SK-N-SH (cell line): Measurements from ENCODE around the gene XPOT. TPM values are rescaled to one million over a fixed set of nuclear protein-coding genes. Genes with fewer than 3 reads are reported as not detected.

Experiments
- CTCF ChIA-PET: fragments of 300-600, 350-600 bp; formaldehyde crosslinking; extraction: SDS; loops from one replicate; lab custom pipeline; 2021; lab: Yijun Ruan, JAX
- POLR2A ChIA-PET: fragments of 350-600 bp; sonication (Branson Sonifier 250); formaldehyde crosslinking; extraction: SDS; loops from one replicate; lab custom pipeline; 2020; ENCODE audit warnings: antibody characterized with exemption, inconsistent platforms; lab: Yijun Ruan, JAX
- DNase-seq: peaks from one replicate; pipeline ENCODE4 v3.0.0; 2012
- H2AFZ ChIP-seq: fragments of 200-600 bp; sonication (generic); 2 replicates; pipeline ENCODE4 v1.8.1; 2016; ENCODE audit warnings: antibody characterized with exemption, mild to moderate bottlenecking, low read depth
- H3F3A ChIP-seq: fragments of 200-600 bp; sonication (generic); replicated peaks from 2 replicates; pipeline ENCODE3; 2016; ENCODE audit warnings: antibody characterized with exemption, mild to moderate bottlenecking; ENCODE audit not compliant: insufficient read depth
- H3K27ac ChIP-seq, 2 experiments: fragments of 200-500 bp in 1 of 2; fragments of 200-600 bp in 1 of 2; sonication (Bioruptor generic) in 1 of 2; sonication (generic), shearing (Covaris generic) in 1 of 2; 2 replicates each; pipeline versions ENCODE4 v1.5.1 to v1.6.1; 2014 to 2016; ENCODE audit warnings: low read depth in 2 of 2, inconsistent platforms in 1 of 2, low read length in 1 of 2, mild to moderate bottlenecking in 1 of 2, mixed read lengths in 1 of 2
- H3K27me3 ChIP-seq: fragments of 200-600 bp; sonication (generic), shearing (Covaris generic); 2 replicates; pipeline ENCODE4 v1.6.1; 2016; ENCODE audit warnings: mixed run types; ENCODE audit not compliant: insufficient read depth
- H3K36me3 ChIP-seq, 2 experiments: fragments of 200-500 bp in 1 of 2; fragments of 200-600 bp in 1 of 2; sonication (Bioruptor generic) in 1 of 2; sonication (generic) in 1 of 2; replicated peaks in 1 of 2; 2 replicates each; pipeline versions ENCODE3 to v1.5.1; 2014 to 2016; ENCODE audit warnings: low read length in 1 of 2, mild to moderate bottlenecking in 1 of 2; ENCODE audit not compliant: insufficient read depth in 2 of 2, control insufficient read depth in 1 of 2
- H3K4me1 ChIP-seq, 2 experiments: fragments of 200-500 bp in 1 of 2; fragments of 200-600 bp in 1 of 2; sonication (Bioruptor generic) in 1 of 2; sonication (generic), shearing (Covaris generic) in 1 of 2; 2 replicates each; pipeline versions ENCODE4 v1.5.1 to v1.6.1; 2014 to 2016; ENCODE audit warnings: low read depth in 1 of 2, low read length in 1 of 2, mixed run types in 1 of 2; ENCODE audit not compliant: insufficient read depth in 2 of 2, control insufficient read depth in 1 of 2
- H3K4me2 ChIP-seq: fragments of 200-600 bp; sonication (generic), shearing (Covaris generic); 2 replicates; pipeline ENCODE4 v1.6.1; 2017; ENCODE audit warnings: mixed run types
- H3K4me3 ChIP-seq, 2 experiments: fragments of 200-500 bp in 1 of 2; fragments of 200-600 bp in 1 of 2; sonication (Bioruptor generic) in 1 of 2; sonication (generic), shearing (Covaris generic) in 1 of 2; 2 replicates each; pipeline versions ENCODE4 v1.5.1 to v1.8.1; 2014 to 2016; ENCODE audit warnings: low read depth in 2 of 2, inconsistent platforms in 1 of 2, low read length in 1 of 2, mild to moderate bottlenecking in 1 of 2, mixed read lengths in 1 of 2, moderate library complexity in 1 of 2
- H3K79me2 ChIP-seq: fragments of 200-600 bp; sonication (generic); 2 replicates; pipeline ENCODE4 v1.8.1; 2017; ENCODE audit warnings: mild to moderate bottlenecking; ENCODE audit not compliant: insufficient read depth
- H3K9ac ChIP-seq: fragments of 200-600 bp; sonication (generic); 2 replicates; pipeline ENCODE4 v1.6.1; 2017; ENCODE audit warnings: mixed run types
- H3K9me2 ChIP-seq: fragments of 200-600 bp; sonication (generic); 2 replicates; pipeline ENCODE4 v1.6.1; 2017; ENCODE audit warnings: mixed run types
- H3K9me3 ChIP-seq: fragments of 200-600 bp; sonication (generic); 2 replicates; pipeline ENCODE4 v1.6.1; 2017; ENCODE audit warnings: mixed run types, mild to moderate bottlenecking, moderate library complexity
- H4K20me1 ChIP-seq: fragments of 200-600 bp; sonication (generic); 2 replicates; pipeline ENCODE4 v1.6.1; 2017; ENCODE audit warnings: mild to moderate bottlenecking, mixed run types; ENCODE audit not compliant: insufficient read depth
- CTCF ChIP-seq: fragments of 200-600 bp; sonication (generic); IDR thresholded peaks from 2 replicates; pipeline ENCODE4 v1.6.1; 2017; ENCODE audit warnings: antibody characterized with exemption, mild to moderate bottlenecking, moderate library complexity
- ELF1 ChIP-seq: IDR thresholded peaks from 2 replicates; pipeline ENCODE4 v1.4.0; 2012
- EP300 ChIP-seq, 2 experiments: IDR thresholded peaks; 2 replicates each; pipeline versions ENCODE4 v1.4.0 to v1.6.1; 2012; ENCODE audit warnings: borderline replicate concordance in 1 of 2, low read depth in 1 of 2, low read length in 1 of 2
- GATA2 ChIP-seq: sonication (generic); formaldehyde crosslinking; IDR thresholded peaks from 2 replicates; pipeline ENCODE4 v1.5.0; 2020; ENCODE audit warnings: mild to moderate bottlenecking, missing genetic modification reagents
- IRF3 ChIP-seq: fragments of 150-350 bp; IDR thresholded peaks from 2 replicates; pipeline ENCODE4 v1.6.1; 2016; ENCODE audit warnings: mild to moderate bottlenecking, low read depth, low read length
- NFIC ChIP-seq: IDR thresholded peaks from 2 replicates; pipeline ENCODE4 v1.4.0; 2012; ENCODE audit warnings: borderline replicate concordance
- NRF1 ChIP-seq: IDR thresholded peaks from 2 replicates; pipeline ENCODE4 v1.6.1; 2012; ENCODE audit warnings: low read depth, mild to moderate bottlenecking, low read length
- PBX3 ChIP-seq: IDR thresholded peaks from 2 replicates; pipeline ENCODE4; 2012
- RAD21 ChIP-seq: IDR thresholded peaks from 2 replicates; pipeline ENCODE4 v1.6.1; 2012; ENCODE audit warnings: mild to moderate bottlenecking, low read length
- RCOR1 ChIP-seq: fragments of 150-350 bp; IDR thresholded peaks from 2 replicates; pipeline ENCODE4 v1.6.1; 2017; ENCODE audit warnings: antibody characterized with exemption, low read length
- REST ChIP-seq: IDR thresholded peaks from 2 replicates; pipeline ENCODE4 v1.6.1; 2012; ENCODE audit warnings: mild to moderate bottlenecking, low read depth, low read length, moderate library complexity
- SIN3A ChIP-seq: IDR thresholded peaks from 2 replicates; pipeline ENCODE4 v1.6.1; 2012; ENCODE audit warnings: low read depth, mild to moderate bottlenecking, low read length, moderate library complexity, borderline replicate concordance
- SMC3 ChIP-seq: IDR thresholded peaks from 2 replicates; pipeline ENCODE4 v1.6.1; 2012; ENCODE audit warnings: low read depth, low read length, improper control_type of control experiment
- TCF12 ChIP-seq: IDR thresholded peaks from 2 replicates; pipeline ENCODE4 v1.4.0; 2012
- WGBS: methylation state at CpG from one replicate; pipeline ENCODE4 v1.1.6; 2017; ENCODE audit warnings: low lambda C conversion rate; 5-methylcytosine and 5-hydroxymethylcytosine counted together
- polyA plus RNA-seq, 3 experiments: library from polyadenylated mRNA; depleted of rRNA; stranded (reverse); fragments of >200 nt; gene quantifications; 2 replicates each; pipeline ENCODE4 v1.2.3, GENCODE V29; 2012

XPOT gene
- polyA plus RNA-seq, 1 of the 3 experiments (the other 2 are of a cell fraction): 25.6 TPM

GRCh38 chr12:64392221-64392620 lies 12.0 kb upstream of the XPOT start:
- H3K9me3 ChIP-seq: no peaks in the 10 kb centered on the region
- H2AFZ ChIP-seq: no peak overlapping the region
- peaks cover 9% of the 10 kb centered on the region for H3F3A ChIP-seq
- no peaks in the 10 kb centered on the region for H3K36me3 ChIP-seq
- CTCF ChIA-PET: interaction anchor here (1.3 kb wide), 1 partner anchor 12 kb away, joined by 3 read pairs; the partner anchor contains the start of gene XPOT
- no peak overlapping the region for H3K27ac ChIP-seq
- H3K4me3 ChIP-seq: no peak overlapping the region
- no peaks in the 10 kb centered on the region for H3K79me2 ChIP-seq
- H4K20me1 ChIP-seq: no peaks in the 10 kb centered on the region
- no peaks in the 10 kb centered on the region for H3K27me3 ChIP-seq
- H3K9ac ChIP-seq: no peak overlapping the region
- no peak for DNase-seq
- no peak overlapping the region for H3K4me2 ChIP-seq
- 68% methylated on average over 3 of the region's 3 CpGs for WGBS
- H3K4me1 ChIP-seq: peaks cover 0 to 5% of the 10 kb centered on the region in 2 experiments; a peak in 1 of 4 replicates
- POLR2A ChIA-PET: no interaction called here
- no peak for TF ChIP-seq RCOR1
- no peak for TF ChIP-seq NRF1
- peak; percentile 50 for TF ChIP-seq CTCF
- no peak for TF ChIP-seq GATA2 (CRISPR knock-in tag)
- TF ChIP-seq ELF1: no peak
- TF ChIP-seq RAD21: peak; percentile 30
- TF ChIP-seq SIN3A: no peak
- TF ChIP-seq SMC3: peak; percentile 23; the same call in 1 of the 2 replicates
- H3K9me2 ChIP-seq: no peaks in the 10 kb centered on the region

- Histone ChIP-seq H3K27me3 (no peaks in the 10 kb centered on the region), H3F3A (peaks cover 9% of the 10 kb centered on the region), H3K9me2 (no peaks in the 10 kb centered on the region), H3K4me2 (peak overlapping the region; percentile 30; the same call in 1 of the 2 replicates), H2AFZ (peak overlapping the region; percentile 47; the same call in 1 of the 2 replicates), H3K4me1 (peaks cover 0 to 5% of the 10 kb centered on the region in 2 experiments; a peak in 1 of 4 replicates), H3K9me3 (no peaks in the 10 kb centered on the region), H3K36me3 (no peaks in the 10 kb centered on the region), H3K79me2 (no peaks in the 10 kb centered on the region), H3K9ac (no peak overlapping the region), H3K4me3 (no peak overlapping the region), H4K20me1 (no peaks in the 10 kb centered on the region), H3K27ac (peak overlapping the region in 1 of 2 experiments; percentile 26; a peak in 2 of 4 replicates)
- ChIA-PET CTCF (interaction anchor here (0.9 kb wide), 1 partner anchor 122 kb away, joined by 4 read pairs; no protein-coding TSS in a partner anchor), POLR2A (no interaction called here)
- TF ChIP-seq TCF12: 0 out of 2 replicates have a peak, but pooled peaks have one; percentile 43
- peak; percentile 69 for TF ChIP-seq NFIC
- peak; percentile 10; the same call in 1 of the 2 replicates for TF ChIP-seq PBX3
- TF ChIP-seq IRF3: no peak
- TF ChIP-seq REST: no peak
- peak in 1 of 2 experiments; percentile 32; a peak in 1 of 4 replicates for TF ChIP-seq EP300 (IDR thresholded peaks at IDR 0.05; ENCODE audit: borderline replicate concordance in 1 of 2, low read depth in 1 of 2, low read length in 1 of 2)
- WGBS: 38% methylated on average over 2 of the region's 2 CpGs
- DNase-seq: no peak
Measured at GRCh38 chr12:64395739-64396138, 8.5 kb upstream of the XPOT start.
